Esophagus muscularis mucosa (tissue), 4 donors: ENCODE data around the gene MTUS2. TPM values are rescaled to one million over a fixed set of nuclear protein-coding genes. Genes with fewer than 3 reads are reported as not detected.
A peak's percentile ranks its signal among the peaks of the same experiment; 100 is the strongest.

ENCODE experiments used
- DNase-seq: peaks from one replicate; pipeline ENCODE4 v3.0.0-alpha.2; 2017; ENCODE audit errors: extremely low spot score
- H3K27ac ChIP-seq, 4 donors: fragments of 200-600 bp; sonication (generic); replicated peaks in 1 of 4; 1 replicate in 3 of 4; 2 replicates in 1 of 4; pipeline ENCODE4 v1.5.1; 2016 to 2019; ENCODE audit warnings: mild to moderate bottlenecking in 1 of 4
- H3K27me3 ChIP-seq, 4 donors: fragments of 200-600 bp; sonication (generic); one replicate each; pipeline versions ENCODE4 v1.5.1 to v1.6.0; 2016 to 2019
- H3K36me3 ChIP-seq, 4 donors: fragments of 200-600 bp; sonication (generic); one replicate each; pipeline ENCODE4 v1.5.1; 2016 to 2019
- H3K4me1 ChIP-seq, 4 donors: fragments of 200-600 bp; sonication (generic); one replicate each; pipeline ENCODE4 v1.5.1; 2016 to 2019
- H3K4me3 ChIP-seq, 4 donors: fragments of 200-600 bp; sonication (generic); 1 replicate in 2 of 4; 2 replicates in 2 of 4; pipeline ENCODE4 v1.5.1; 2016 to 2019; ENCODE audit warnings: mild to moderate bottlenecking in 4 of 4, moderate library complexity in 1 of 4
- H3K9me3 ChIP-seq, 4 donors: fragments of 200-600 bp; sonication (generic); 1 replicate in 3 of 4; 2 replicates in 1 of 4; pipeline ENCODE4 v1.5.1; 2016 to 2019
- EP300 ChIP-seq: sonication (generic); formaldehyde crosslinking; IDR thresholded peaks from one replicate; pipeline ENCODE4 v1.6.1; 2017; ENCODE audit warnings: antibody characterized with exemption
- POLR2A ChIP-seq: fragments of 450-650 bp; IDR thresholded peaks from one replicate; pipeline ENCODE4 v1.6.1; 2017; ENCODE audit warnings: antibody characterized with exemption, moderate library complexity, mild to moderate bottlenecking, low read depth
- POLR2AphosphoS5 ChIP-seq, 2 donors: sonication (generic); formaldehyde crosslinking; IDR thresholded peaks; one replicate each; pipeline ENCODE4 v1.6.1; 2017; ENCODE audit warnings: antibody characterized with exemption in 2 of 2
- WGBS: methylation state at CpG from one replicate; pipeline ENCODE4 v1.1.5; 2018; 5-methylcytosine and 5-hydroxymethylcytosine counted together
- intact Hi-C: fragments of 100-400 bp; cut with DNase I; formaldehyde crosslinking; loops from one replicate; pipeline ENCODE4 v1.15.1; 2023
- total RNA-seq, 4 donors: library from RNA; depleted of rRNA; stranded (reverse); fragments of >200 nt; gene quantifications; one replicate each; pipeline versions ENCODE4 v1.1.0 to v1.2.1, GENCODE V29; 2016
- TF ChIP-seq, protein P1 (sequence below), 3 experiments: fragments of 200-600 bp in 2 of 3; fragments of 450-650 bp in 1 of 3; sonication (generic) in 2 of 3; IDR thresholded peaks; one replicate each; pipeline ENCODE4 v1.5.1; 2017 to 2019; ENCODE audit warnings: antibody characterized with exemption in 3 of 3, mild to moderate bottlenecking in 2 of 3, moderate library complexity in 1 of 3

The MTUS2 gene
- total RNA-seq, 4 donors from 2014 or later, result 7.1 to 46.2 (median 12.8) TPM

DNA sequence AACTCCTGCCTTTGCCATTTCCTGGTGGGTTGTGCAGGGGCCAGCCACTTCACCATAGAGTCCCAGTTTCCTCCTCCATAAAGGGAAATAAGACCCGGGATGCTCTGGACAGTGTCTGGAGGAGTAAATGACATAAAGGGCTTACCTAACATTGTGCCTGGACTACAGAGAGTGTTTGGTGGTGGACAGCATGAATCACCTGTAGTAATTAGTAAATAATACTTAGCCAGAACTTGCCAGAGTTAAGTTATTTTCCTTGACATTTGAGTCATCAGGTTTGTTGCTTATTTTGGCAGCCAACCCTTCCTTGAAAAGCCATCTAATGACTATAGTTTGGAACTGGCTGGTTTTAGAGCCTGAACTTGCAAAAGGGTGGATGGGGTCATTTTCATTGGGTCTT, 616.2 kb downstream of the MTUS2 start:
- no peaks in the 10 kb centered on the region for H3K36me3 ChIP-seq
- no peak for DNase-seq
- peaks cover 37 to 81% (median 76%) of the 10 kb centered on the region in 4 donors for H3K4me1 ChIP-seq
- H3K27ac ChIP-seq, result peak overlapping the region; percentile 70 to 84 (median 80)
- H3K27me3 ChIP-seq, result no peaks in the 10 kb centered on the region
- 13% methylated on average over 1 of the region's 1 CpG for WGBS
- H3K4me3 ChIP-seq, result no peak overlapping the region
- intact Hi-C loops, result loop anchor here (5.0 kb wide), 1 partner anchor 294 kb away; no protein-coding TSS in a partner anchor
- TF ChIP-seq POLR2AphosphoS5 (IDR thresholded peaks at IDR 0.05) (peak; percentile 11 to 77), POLR2A (no peak), EP300 (peak; percentile 15)
- TF ChIP-seq, protein P1, sequence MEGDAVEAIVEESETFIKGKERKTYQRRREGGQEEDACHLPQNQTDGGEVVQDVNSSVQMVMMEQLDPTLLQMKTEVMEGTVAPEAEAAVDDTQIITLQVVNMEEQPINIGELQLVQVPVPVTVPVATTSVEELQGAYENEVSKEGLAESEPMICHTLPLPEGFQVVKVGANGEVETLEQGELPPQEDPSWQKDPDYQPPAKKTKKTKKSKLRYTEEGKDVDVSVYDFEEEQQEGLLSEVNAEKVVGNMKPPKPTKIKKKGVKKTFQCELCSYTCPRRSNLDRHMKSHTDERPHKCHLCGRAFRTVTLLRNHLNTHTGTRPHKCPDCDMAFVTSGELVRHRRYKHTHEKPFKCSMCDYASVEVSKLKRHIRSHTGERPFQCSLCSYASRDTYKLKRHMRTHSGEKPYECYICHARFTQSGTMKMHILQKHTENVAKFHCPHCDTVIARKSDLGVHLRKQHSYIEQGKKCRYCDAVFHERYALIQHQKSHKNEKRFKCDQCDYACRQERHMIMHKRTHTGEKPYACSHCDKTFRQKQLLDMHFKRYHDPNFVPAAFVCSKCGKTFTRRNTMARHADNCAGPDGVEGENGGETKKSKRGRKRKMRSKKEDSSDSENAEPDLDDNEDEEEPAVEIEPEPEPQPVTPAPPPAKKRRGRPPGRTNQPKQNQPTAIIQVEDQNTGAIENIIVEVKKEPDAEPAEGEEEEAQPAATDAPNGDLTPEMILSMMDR (IDR thresholded peaks at IDR 0.05), result no peak
- no peaks in the 10 kb centered on the region for H3K9me3 ChIP-seq

DNA sequence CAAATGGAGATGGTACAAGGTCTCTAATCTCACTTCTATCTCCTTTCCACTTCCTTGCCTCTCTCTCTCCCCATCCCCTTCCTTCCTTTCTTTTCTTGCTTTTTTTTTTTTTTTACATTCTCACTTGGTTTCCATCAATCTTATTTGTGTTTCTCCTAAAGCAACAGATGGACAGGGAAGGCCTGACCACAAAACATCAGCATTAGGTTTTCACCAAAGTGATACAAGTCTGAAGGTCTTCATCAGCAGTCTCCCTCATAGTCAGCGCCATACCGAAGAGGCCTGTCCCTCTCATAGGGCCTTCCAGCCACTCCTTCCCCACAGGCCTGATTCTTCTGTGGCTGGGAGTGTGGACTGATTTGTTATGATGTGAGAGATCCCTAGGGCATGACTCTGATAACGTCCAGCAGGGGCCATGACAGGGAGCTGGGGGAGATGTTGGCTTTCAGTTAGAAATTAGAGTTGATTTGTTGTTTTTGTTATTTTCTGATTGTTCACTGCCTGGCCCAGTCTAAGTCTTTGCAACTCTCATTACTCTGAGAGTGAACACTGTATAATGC, 616.7 kb downstream of the MTUS2 start:
- TF ChIP-seq EP300 (no peak), POLR2AphosphoS5 (IDR thresholded peaks at IDR 0.05) (no peak), POLR2A (no peak)
- TF ChIP-seq, protein P1 (IDR thresholded peaks at IDR 0.05), result no peak
- Histone ChIP-seq H3K36me3 (no peaks in the 10 kb centered on the region), H3K9me3 (no peaks in the 10 kb centered on the region), H3K27ac (peak overlapping the region; percentile 70 to 84 (median 80)), H3K4me1 (peaks cover 37 to 81% (median 74%) of the 10 kb centered on the region in 4 donors), H3K4me3 (no peak overlapping the region), H3K27me3 (no peaks in the 10 kb centered on the region)
- no peak for DNase-seq
- WGBS, result 54% methylated on average over 3 of the region's 3 CpGs
- intact Hi-C loops, result loop anchor here (5.0 kb wide), 1 partner anchor 294 kb away; no protein-coding TSS in a partner anchor

DNA sequence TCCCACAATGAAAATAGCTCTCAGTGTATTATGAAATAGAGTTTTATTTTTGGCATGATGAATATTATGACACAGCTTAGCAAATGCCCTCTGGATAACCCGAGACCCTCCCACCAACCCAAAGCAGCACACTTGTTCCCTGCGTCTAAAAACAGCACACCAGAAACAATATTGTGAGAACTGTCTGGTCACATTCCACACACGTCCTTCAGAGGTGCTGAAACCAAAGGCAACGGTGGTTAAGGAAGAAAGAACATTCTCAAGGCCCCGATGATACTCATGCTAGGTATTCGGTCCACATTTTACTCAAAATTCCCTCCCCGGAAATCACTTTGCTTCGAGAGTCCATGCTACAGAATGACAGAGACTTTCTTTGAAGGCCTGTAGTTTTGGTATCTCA, 618.6 kb downstream of the MTUS2 start:
- no peaks in the 10 kb centered on the region for H3K36me3 ChIP-seq
- peak; percentile 64 to 77 for TF ChIP-seq POLR2AphosphoS5 (IDR thresholded peaks at IDR 0.05)
- TF ChIP-seq EP300, result peak; percentile 84
- no peak for TF ChIP-seq POLR2A
- TF ChIP-seq, protein P1 (IDR thresholded peaks at IDR 0.05), result no peak
- peak overlapping the region; percentile 62 to 84 (median 75) for H3K27ac ChIP-seq
- intact Hi-C loops, result loop anchor here (5.0 kb wide), 1 partner anchor 296 kb away; no protein-coding TSS in a partner anchor
- no peaks in the 10 kb centered on the region for H3K9me3 ChIP-seq
- WGBS, result 47% methylated on average over 8 of the region's 8 CpGs
- DNase-seq, result no peak
- no peaks in the 10 kb centered on the region for H3K27me3 ChIP-seq
- H3K4me1 ChIP-seq, result peaks cover 39 to 61% (median 58%) of the 10 kb centered on the region in 4 donors
- H3K4me3 ChIP-seq, result no peak overlapping the region

- no peaks in the 10 kb centered on the region for H3K9me3 ChIP-seq
- intact Hi-C loops, result loop anchor here (5.0 kb wide), 1 partner anchor 297 kb away; no protein-coding TSS in a partner anchor
- H3K4me3 ChIP-seq, result no peak overlapping the region
- peak overlapping the region in 3 of 4 donors; percentile 71 to 84 (median 79) for H3K27ac ChIP-seq
- TF ChIP-seq, protein P1 (IDR thresholded peaks at IDR 0.05), result no peak
- TF ChIP-seq EP300 (no peak), POLR2A (no peak), POLR2AphosphoS5 (IDR thresholded peaks at IDR 0.05) (no peak)
- no peak for DNase-seq
- H3K36me3 ChIP-seq, result no peaks in the 10 kb centered on the region
- peaks cover 37 to 51% (median 48%) of the 10 kb centered on the region in 4 donors for H3K4me1 ChIP-seq
- 61% methylated on average over 10 of the region's 10 CpGs for WGBS
- H3K27me3 ChIP-seq, result no peaks in the 10 kb centered on the region
These were observed 619.7 kb downstream of the MTUS2 start for GRCh38 chr13:29439601-29440388.
